Gastrocnemius medialis (tissue), 4 donors: Measurements from ENCODE around the gene ADAP1. TPM values are rescaled to one million over a fixed set of nuclear protein-coding genes. Genes with fewer than 3 reads are reported as not detected.
"Not testable (repeated sequence)": the region's sequence is repeated elsewhere in the genome, so short reads cannot be mapped to it uniquely, and the experiment has no call there.

Experiments used
- ATAC-seq, 2 donors: fragments of 150-250 bp; one replicate each; pipeline ENCODE4 v1.9.1; 2016
- DNase-seq, 2 donors: peaks; one replicate each; pipeline ENCODE4 v3.0.0-alpha.2; 2019
- H3K27ac ChIP-seq, 4 donors: fragments of 200-600 bp; sonication (generic); 1 replicate in 1 of 4; 2 replicates in 3 of 4; pipeline ENCODE4 v1.5.1; 2016 to 2018; ENCODE audit warnings: mild to moderate bottlenecking in 2 of 4, moderate library complexity in 1 of 4
- H3K27me3 ChIP-seq, 3 donors: fragments of 200-600 bp; sonication (generic) in 2 of 3; 1 replicate in 1 of 3; 2 replicates in 2 of 3; pipeline versions ENCODE4 v1.5.1 to v1.6.0; 2016 to 2019; ENCODE audit warnings: mild to moderate bottlenecking in 1 of 3, moderate library complexity in 1 of 3
- H3K36me3 ChIP-seq, 2 donors: fragments of 200-600 bp; sonication (generic) in 1 of 2; one replicate each; pipeline ENCODE4 v1.5.1; 2017 to 2018
- H3K4me1 ChIP-seq, 2 donors: fragments of 200-600 bp; sonication (generic) in 1 of 2; one replicate each; pipeline ENCODE4 v1.5.1; 2016 to 2017; ENCODE audit warnings: mild to moderate bottlenecking in 2 of 2
- H3K4me3 ChIP-seq, 4 donors: fragments of 200-600 bp; sonication (generic) in 3 of 4; 1 replicate in 1 of 4; 2 replicates in 3 of 4; pipeline ENCODE4 v1.5.1; 2016 to 2019; ENCODE audit warnings: mild to moderate bottlenecking in 2 of 4
- H3K9me3 ChIP-seq, 3 donors: fragments of 200-600 bp; sonication (generic) in 2 of 3; 1 replicate in 1 of 3; 2 replicates in 2 of 3; pipeline ENCODE4 v1.5.1; 2016 to 2019
- POLR2A ChIP-seq, 2 donors: fragments of 450-650 bp; IDR thresholded peaks; one replicate each; pipeline ENCODE4 v1.6.1; 2017; ENCODE audit warnings: antibody characterized with exemption in 2 of 2, mild to moderate bottlenecking in 2 of 2, moderate library complexity in 2 of 2
- in situ Hi-C, 4 donors: fragments of 200-750 bp; cut with MboI; loops; one replicate each; pipeline versions ENCODE4 v1.15.0 to v1.8.0; 2017; ENCODE audit warnings: low sequenced_read_pairs in 4 of 4
- intact Hi-C: fragments of 100-400 bp; cut with DNase I; formaldehyde crosslinking; loops from one replicate; pipeline ENCODE4 v1.15.1; 2023; ENCODE audit warnings: low total_unique reads
- total RNA-seq, 4 donors: library from RNA; depleted of rRNA; stranded (reverse); fragments of >200 nt; gene quantifications; one replicate each; pipeline versions ENCODE4 v1.1.0 to v1.2.3, GENCODE V29; 2016
- TF ChIP-seq, protein P1 (sequence below), 5 experiments: fragments of 450-650 bp in 3 of 5; fragments of 200-600 bp in 2 of 5; sonication (generic) in 2 of 5; IDR thresholded peaks in 4 of 5; conservative IDR thresholded peaks in 1 of 5; 1 replicate in 4 of 5; 2 replicates in 1 of 5; pipeline ENCODE4 v1.5.1; 2016 to 2019; ENCODE audit warnings: antibody characterized with exemption in 5 of 5, mild to moderate bottlenecking in 3 of 5, moderate library complexity in 3 of 5

The ADAP1 gene
- total RNA-seq, 4 donors from 2014 or later: 0.71 to 5.0 (median 1.1) TPM

DNA sequence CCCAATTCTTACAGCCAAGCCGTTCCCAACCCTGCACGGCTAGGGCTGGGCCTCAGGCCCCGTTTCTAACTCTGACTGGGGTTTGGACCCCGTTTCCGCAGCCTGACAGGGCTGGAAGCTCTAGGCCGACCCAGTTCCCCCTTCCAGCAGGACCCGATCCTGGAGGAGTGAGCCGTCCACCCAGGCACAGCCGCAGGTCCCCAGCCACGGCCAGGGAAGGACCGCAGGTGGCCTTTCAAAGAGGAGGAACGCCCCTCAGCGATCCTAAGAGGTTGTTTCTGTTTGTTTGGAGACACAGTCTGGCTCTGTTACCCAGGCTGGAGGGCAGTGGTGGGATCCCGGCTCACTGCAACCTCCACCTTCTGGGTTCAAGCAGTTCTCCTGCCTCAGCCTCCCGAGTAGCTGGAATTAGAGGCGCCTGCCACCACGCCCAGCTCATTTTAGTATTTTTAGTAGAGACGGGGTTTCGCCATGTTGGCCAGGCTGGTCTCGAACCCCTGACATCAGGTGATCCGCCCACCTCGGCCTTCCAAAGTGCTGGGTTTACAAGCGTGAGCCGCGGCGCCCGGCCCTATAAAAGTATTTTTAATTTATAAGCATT lies 78.9 kb downstream of the ADAP1 start:
- H3K9me3 ChIP-seq: no peaks in the 10 kb centered on the region
- no peaks in the 10 kb centered on the region for H3K27me3 ChIP-seq
- intact Hi-C loops (loop anchor here (1.0 to 10.0 kb wide), 6 partner anchors 62 to 683 kb away; partner anchors contain the start of genes FAM20C and GPR146), in situ Hi-C loops (loop anchor here in 3 of 4 donors (10.0 kb wide), 2 partner anchors 51 to 91 kb away; no protein-coding TSS in a partner anchor)
- peak overlapping the region; percentile 89 to 96 (median 93) for H3K27ac ChIP-seq
- TF ChIP-seq, protein P1, sequence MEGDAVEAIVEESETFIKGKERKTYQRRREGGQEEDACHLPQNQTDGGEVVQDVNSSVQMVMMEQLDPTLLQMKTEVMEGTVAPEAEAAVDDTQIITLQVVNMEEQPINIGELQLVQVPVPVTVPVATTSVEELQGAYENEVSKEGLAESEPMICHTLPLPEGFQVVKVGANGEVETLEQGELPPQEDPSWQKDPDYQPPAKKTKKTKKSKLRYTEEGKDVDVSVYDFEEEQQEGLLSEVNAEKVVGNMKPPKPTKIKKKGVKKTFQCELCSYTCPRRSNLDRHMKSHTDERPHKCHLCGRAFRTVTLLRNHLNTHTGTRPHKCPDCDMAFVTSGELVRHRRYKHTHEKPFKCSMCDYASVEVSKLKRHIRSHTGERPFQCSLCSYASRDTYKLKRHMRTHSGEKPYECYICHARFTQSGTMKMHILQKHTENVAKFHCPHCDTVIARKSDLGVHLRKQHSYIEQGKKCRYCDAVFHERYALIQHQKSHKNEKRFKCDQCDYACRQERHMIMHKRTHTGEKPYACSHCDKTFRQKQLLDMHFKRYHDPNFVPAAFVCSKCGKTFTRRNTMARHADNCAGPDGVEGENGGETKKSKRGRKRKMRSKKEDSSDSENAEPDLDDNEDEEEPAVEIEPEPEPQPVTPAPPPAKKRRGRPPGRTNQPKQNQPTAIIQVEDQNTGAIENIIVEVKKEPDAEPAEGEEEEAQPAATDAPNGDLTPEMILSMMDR (IDR thresholded peaks at IDR 0.05 in 4 of 5, conservative IDR thresholded peaks at IDR 0.05 in 1 of 5): no peak
- TF ChIP-seq POLR2A (IDR thresholded peaks at IDR 0.05): no peak
- DNase-seq (peak in 1 of 2 donors; percentile 42), ATAC-seq (no peak)
- peaks cover 53 to 54% of the 10 kb centered on the region in 2 donors for H3K4me1 ChIP-seq
- H3K4me3 ChIP-seq: peak overlapping the region; percentile 55 to 65 (median 60)
- peaks cover 0 to 17% of the 10 kb centered on the region in 2 donors for H3K36me3 ChIP-seq

DNA sequence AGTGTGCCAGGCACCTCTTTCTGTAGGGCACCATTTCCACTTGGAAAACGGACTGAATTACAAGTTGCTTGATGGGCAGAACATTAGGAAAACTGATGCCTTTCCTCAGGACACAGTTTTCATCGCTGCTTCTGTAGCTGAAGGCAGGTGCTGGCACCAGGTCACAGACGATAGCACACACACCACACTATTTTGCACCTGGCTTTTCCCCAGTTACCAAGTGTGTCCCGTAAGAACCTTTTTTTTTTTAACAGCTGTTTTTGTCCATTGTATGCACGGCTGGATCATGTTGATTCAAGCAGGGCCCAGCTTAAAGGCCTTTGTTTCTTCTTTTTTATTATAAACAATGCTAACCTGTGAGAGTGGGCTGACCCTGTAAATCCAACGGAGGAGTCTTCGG lies 79.4 kb downstream of the ADAP1 start:
- no peaks in the 10 kb centered on the region for H3K9me3 ChIP-seq
- TF ChIP-seq POLR2A (IDR thresholded peaks at IDR 0.05): no peak
- TF ChIP-seq, protein P1 (IDR thresholded peaks at IDR 0.05 in 4 of 5, conservative IDR thresholded peaks at IDR 0.05 in 1 of 5): no peak
- no peak for DNase-seq
- H3K4me1 ChIP-seq: peaks cover 48% of the 10 kb centered on the region in 2 donors
- intact Hi-C loops: loop anchor here (5.0 to 10.0 kb wide), 5 partner anchors 152 to 683 kb away; partner anchors contain the start of genes FAM20C and GPR146
- H3K36me3 ChIP-seq: peaks cover 0 to 22% of the 10 kb centered on the region in 2 donors
- no peaks in the 10 kb centered on the region for H3K27me3 ChIP-seq
- H3K4me3 ChIP-seq: no peak overlapping the region
- in situ Hi-C loops: loop anchor here in 3 of 4 donors (10.0 kb wide), 2 partner anchors 50 to 90 kb away; no protein-coding TSS in a partner anchor
- ATAC-seq: no peak
- H3K27ac ChIP-seq: peak overlapping the region; percentile 89 to 96 (median 93)

DNA sequence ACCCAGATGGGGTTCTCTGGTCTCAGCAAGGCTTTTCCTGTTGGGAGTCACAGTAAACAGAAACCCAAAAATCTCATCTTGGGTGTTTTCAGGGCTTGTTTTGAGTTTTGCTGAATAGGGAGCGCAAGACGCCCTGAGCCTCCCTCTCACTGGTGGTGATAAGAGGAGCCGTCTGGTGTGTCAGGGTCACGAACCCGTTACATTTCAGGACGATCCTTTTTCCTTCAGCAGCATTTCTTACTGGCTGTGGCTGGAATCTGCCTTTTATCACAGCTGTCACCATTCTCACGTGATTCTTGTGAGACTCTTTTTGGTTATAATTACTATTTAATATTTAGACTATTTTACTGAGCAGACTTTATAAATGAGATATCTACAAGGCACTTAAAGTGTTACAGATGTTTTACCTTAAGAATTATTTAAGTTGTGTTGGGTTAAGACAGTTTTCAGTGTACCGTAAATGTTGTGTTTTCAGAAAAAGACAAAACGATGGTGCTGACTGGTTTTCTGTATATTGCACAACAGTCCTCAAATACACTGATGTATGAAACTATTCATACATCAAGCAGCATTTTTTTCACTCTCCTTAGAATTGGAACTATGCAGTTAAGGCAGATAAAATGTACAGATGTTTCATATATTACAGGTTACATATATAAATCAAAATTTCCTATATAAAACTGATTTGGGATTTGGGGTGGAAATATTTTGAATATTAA lies 80.3 kb downstream of the ADAP1 start:
- peaks cover 39 to 40% of the 10 kb centered on the region in 2 donors for H3K4me1 ChIP-seq
- no peaks in the 10 kb centered on the region for H3K9me3 ChIP-seq
- intact Hi-C loops: loop anchor here (10.0 kb wide), 2 partner anchors 269 to 549 kb away; no protein-coding TSS in a partner anchor
- in situ Hi-C loops: loop anchor here in 3 of 4 donors (5.0 to 10.0 kb wide), 3 partner anchors 49 to 89 kb away; no protein-coding TSS in a partner anchor
- DNase-seq (no peak), ATAC-seq (no peak)
- H3K36me3 ChIP-seq: peaks cover 0 to 29% of the 10 kb centered on the region in 2 donors
- H3K4me3 ChIP-seq: no peak overlapping the region
- no peaks in the 10 kb centered on the region for H3K27me3 ChIP-seq
- TF ChIP-seq, protein P1 (IDR thresholded peaks at IDR 0.05 in 4 of 5, conservative IDR thresholded peaks at IDR 0.05 in 1 of 5): no peak
- TF ChIP-seq POLR2A (IDR thresholded peaks at IDR 0.05): no peak
- H3K27ac ChIP-seq: peak overlapping the region; percentile 65 to 96 (median 93)

DNA sequence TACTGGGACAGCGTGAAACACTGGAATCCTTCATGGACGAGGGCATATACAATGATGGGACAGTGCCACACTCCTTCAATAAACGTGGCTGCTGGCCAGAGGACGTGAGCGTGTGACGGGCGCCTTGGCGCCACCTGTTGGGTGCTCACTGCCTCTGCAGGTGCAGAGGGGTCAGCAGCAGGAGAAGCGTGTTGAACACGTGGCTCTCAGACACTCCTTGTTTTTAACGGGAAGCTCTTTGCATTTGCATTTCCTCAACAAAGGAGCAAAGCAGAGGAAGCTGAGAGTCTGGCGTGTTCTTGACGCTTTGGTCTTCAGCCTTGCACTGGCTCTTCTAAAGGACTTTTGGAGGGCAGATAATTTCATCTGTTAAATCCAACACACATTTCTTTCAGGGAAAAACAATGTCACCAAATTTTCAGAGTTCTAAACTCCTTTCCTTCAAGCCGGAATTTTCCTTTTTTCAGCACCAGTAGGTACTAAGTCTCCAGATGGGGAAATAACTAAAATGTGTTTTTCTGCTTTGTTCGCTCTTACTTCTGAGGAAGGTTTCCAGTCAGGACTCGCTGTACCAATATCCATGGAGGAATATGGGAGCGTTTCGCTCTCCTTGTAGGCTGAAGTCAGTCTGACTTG lies 81.0 kb downstream of the ADAP1 start:
- no peaks in the 10 kb centered on the region for H3K27me3 ChIP-seq
- peaks cover 32 to 33% of the 10 kb centered on the region in 2 donors for H3K4me1 ChIP-seq
- H3K36me3 ChIP-seq: peaks cover 0 to 31% of the 10 kb centered on the region in 2 donors
- H3K4me3 ChIP-seq: no peak overlapping the region
- peak; percentile 71 to 87 for DNase-seq
- intact Hi-C loops: loop anchor here (1.0 to 10.0 kb wide), 5 partner anchors 38 to 549 kb away; no protein-coding TSS in a partner anchor
- peak; percentile 33 to 57 for ATAC-seq
- in situ Hi-C loops: loop anchor here in 3 of 4 donors (5.0 to 10.0 kb wide), 3 partner anchors 49 to 89 kb away; no protein-coding TSS in a partner anchor
- TF ChIP-seq, protein P1 (IDR thresholded peaks at IDR 0.05 in 4 of 5, conservative IDR thresholded peaks at IDR 0.05 in 1 of 5): peak; percentile 91 to 97 (median 96)
- no peak for TF ChIP-seq POLR2A (IDR thresholded peaks at IDR 0.05)
- H3K9me3 ChIP-seq: no peaks in the 10 kb centered on the region
- H3K27ac ChIP-seq: peak overlapping the region; percentile 65 to 96 (median 93)

DNA sequence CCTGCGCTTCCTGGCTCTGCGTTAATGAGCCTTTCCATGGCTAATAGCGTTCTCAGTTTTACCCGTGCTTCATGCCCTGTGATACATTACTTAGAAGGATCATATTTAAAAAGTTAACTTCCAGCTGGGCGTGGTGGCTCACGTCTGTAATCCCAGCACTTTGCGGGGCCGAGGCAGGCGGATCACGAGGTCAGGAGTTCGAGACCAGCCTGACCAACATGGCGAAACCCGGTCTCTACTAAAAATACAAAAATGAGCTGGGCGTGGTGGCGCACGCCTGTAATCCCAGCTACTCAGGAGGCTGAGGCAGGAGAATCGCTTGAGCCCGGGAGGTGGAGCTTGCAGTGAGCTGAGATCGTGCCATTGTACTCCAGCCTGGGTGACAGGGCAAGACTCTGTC lies 81.8 kb downstream of the ADAP1 start:
- H3K27me3 ChIP-seq, H3K9me3 ChIP-seq, ATAC-seq, H3K4me3 ChIP-seq, DNase-seq: not testable (repeated sequence)
- peak overlapping the region; percentile 65 to 96 (median 93) for H3K27ac ChIP-seq
- peaks cover 0 to 32% of the 10 kb centered on the region in 2 donors for H3K36me3 ChIP-seq
- intact Hi-C loops: loop anchor here (1.0 to 10.0 kb wide), 5 partner anchors 37 to 548 kb away; no protein-coding TSS in a partner anchor
- in situ Hi-C loops: loop anchor here in 3 of 4 donors (5.0 to 10.0 kb wide), 3 partner anchors 48 to 88 kb away; no protein-coding TSS in a partner anchor
- H3K4me1 ChIP-seq: peaks cover 26 to 29% of the 10 kb centered on the region in 2 donors
